Hippocampal formation (tissue), 2 donors: ENCODE measurements around the gene FBXO46.
"Not testable (repeated sequence)": the region's sequence is repeated elsewhere in the genome, so short reads cannot be mapped to it uniquely, and the experiment has no call there.

ENCODE experiments used
- DNase-seq, 2 donors: peaks; one replicate each; lab custom pipeline; 2025; lab: John Stamatoyannopoulos, UW

FBXO46 gene

GRCh38 chr19:45728683-45729082 is 2.0 kb downstream of the FBXO46 start:
- DNase-seq, result not testable (repeated sequence)

DNA sequence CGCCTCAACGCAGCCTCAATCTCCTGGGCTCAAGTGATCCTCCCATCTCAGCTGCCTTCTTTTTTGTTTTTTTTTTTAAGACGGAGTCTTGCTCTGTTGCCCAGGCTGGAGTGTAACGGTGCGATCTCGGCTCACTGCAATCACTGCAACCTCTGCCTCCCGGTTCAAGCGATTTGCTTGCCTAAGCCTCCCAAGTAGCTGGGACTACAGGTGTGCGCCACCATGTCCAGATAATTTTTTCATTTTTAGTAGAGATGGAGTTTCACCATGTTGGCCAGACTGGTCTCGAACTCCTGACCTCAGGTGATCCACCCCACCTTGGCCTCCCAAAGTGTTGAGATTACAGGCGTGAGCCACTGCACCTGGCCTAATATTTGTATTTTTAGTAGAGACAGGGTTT is 10.6 kb downstream of the FBXO46 start:
- DNase-seq, result not testable (repeated sequence)

- no peak for DNase-seq
Measured at GRCh38 chr19:45717983-45718650, 12.6 kb downstream of the FBXO46 start.

- DNase-seq, result peak; percentile 98 to 99
Measured at GRCh38 chr19:45717131-45717982, 13.3 kb downstream of the FBXO46 start.

DNA sequence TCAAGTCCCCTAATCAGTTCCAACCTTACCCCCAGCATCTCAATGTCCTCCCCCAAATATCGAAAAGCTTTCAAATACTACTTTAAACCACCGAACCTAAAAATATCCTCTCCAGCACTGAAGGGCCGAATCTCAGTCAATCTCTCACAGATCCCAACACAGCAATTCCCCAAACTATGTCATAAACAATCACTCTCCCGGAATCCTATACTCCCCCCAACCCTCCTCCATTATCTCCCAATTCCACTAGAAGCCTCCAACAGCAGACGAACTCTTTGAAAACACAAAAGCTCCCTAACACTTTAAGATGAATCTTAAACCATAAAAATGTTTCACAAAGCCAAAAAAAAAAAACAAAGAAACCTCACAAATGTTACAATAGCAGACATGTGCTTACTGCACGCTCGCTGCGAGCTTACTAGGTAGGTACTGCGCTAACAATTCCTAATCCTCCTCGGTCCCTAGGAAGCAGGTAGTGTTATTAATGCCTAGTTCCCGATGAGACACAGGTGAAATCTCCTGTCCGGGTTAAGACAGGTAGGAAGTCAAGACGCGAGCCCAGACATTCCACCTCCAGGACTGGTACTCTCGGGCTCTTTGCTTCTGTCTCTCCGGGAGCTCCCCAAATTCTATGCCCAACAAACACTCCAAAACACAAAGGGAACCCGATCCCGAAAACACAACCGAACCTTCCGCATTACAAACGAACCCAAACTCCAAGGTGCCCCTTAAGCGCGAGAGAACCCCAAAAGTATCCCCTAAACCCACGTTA is 14.2 kb downstream of the FBXO46 start:
- no peak for DNase-seq

DNA sequence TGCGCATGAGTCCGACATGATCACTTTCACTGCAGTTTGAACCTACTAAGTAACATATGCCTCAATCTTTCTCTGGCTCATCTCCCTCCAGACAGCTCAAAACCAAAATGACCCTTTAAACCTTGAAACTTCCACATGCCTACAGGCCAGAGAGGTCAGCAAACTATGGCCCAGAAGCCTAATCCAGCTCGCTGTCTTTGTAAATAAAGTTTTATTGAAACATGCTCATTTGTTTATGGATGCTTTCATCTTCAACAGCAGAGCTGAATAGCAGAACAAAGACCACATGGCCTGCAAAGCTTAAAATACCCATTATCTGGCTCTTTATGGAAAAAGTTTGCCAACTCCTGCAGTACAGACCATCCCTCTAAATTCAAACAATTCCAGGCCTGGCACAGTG is 15.6 kb downstream of the FBXO46 start:
- no peak for DNase-seq

- no peak for DNase-seq
Measured at GRCh38 chr19:45713141-45713540, 17.6 kb downstream of the FBXO46 start.

DNA sequence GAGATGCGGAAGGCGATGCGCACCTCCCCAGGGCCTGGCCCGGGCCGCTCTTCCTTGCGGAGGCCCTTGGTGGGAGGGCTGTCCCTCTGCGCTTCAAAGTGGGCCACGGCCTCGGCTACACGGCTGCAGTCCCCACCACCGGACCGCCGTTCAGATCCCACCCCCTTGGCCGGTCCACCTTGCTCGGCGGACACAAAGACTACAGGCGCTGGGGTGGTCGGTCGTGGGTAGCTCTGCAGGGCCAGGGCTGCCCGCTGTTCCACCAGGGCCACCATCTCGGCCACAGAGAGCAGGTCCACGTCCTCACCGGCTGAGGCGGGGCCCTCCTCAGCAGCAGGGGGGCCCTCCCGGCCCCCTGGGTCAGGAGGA is 18.0 kb downstream of the FBXO46 start:
- DNase-seq, result no peak

GRCh38 chr19:45711851-45712698 is 18.6 kb downstream of the FBXO46 start:
- no peak for DNase-seq

DNA sequence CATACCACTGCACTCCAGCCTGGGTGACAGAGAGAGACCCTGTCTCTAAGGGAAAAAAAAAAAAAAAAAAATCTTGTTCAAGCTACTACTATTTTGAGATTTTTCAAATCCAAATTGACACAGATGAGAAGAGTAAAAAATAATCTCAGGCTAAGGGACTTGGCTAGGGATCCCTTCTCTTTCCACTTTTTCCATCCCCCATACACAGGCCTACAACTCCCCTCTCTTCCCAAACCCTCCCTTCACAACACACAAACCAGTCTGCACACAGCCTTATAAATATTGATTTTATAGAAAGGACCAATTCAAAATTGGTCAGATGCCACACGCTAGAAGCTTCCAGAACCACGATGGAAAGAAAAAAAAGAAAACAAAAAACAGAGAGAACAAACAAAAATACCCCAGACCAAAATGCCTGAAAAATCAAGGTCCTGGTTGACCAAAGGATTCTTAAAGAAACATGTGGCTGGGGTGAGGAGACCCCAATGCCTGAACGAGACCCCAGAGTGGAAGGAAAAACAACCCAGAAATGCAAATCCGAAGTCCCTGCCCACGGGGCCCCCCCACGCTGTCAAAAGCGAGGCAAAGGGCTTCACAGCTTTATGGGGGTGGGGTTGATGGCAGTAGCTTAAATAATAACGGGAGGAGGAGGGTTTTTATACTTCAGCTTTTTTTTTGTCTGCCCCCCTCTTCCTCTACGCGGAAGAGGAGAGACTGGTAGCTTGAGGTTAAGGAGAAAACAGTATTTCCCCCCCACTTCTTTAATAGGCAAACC is 20.2 kb downstream of the FBXO46 start:
- no peak for DNase-seq

GRCh38 chr19:45705710-45706415 is 24.8 kb downstream of the FBXO46 start:
- no peak for DNase-seq

- DNase-seq, result no peak
Measured at GRCh38 chr19:45705115-45705514, 25.6 kb downstream of the FBXO46 start.

- DNase-seq, result no peak
Measured at GRCh38 chr19:45701676-45702075, 29.0 kb downstream of the FBXO46 start.

DNA sequence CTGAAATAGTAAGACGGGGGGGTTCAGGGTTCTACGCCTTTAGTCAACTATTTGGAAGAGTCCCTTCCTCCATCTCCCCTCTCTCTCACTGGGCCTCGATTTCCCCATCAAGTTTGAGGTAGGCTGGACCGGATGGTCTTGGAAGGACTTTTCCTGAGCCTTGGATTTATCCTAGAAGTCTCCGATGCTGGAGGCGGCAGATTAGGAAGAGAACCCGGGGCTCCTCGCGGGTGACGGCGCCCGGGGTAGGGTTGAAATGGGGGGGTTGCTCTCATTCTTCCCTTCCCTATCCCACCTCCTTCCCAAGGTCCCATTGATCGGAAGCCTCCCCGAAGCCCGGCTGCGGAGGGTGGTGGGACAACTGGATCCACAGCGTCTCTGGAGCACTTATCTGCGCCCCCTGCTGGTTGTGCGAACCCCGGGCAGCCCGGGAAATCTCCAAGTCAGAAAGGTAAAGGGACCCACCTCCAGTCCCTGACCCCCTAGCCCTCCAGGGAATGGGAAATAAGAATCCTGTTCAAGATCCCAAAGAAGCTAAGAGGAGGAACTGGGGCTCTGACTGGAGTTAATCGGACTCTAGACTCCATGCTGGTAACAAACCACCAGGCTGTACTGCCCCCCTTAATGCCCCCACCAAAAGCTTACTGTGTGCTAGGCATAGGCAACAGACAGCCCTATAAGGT is 37.4 kb downstream of the FBXO46 start:
- DNase-seq, result peak in 1 of 2 donors; percentile 51

DNA sequence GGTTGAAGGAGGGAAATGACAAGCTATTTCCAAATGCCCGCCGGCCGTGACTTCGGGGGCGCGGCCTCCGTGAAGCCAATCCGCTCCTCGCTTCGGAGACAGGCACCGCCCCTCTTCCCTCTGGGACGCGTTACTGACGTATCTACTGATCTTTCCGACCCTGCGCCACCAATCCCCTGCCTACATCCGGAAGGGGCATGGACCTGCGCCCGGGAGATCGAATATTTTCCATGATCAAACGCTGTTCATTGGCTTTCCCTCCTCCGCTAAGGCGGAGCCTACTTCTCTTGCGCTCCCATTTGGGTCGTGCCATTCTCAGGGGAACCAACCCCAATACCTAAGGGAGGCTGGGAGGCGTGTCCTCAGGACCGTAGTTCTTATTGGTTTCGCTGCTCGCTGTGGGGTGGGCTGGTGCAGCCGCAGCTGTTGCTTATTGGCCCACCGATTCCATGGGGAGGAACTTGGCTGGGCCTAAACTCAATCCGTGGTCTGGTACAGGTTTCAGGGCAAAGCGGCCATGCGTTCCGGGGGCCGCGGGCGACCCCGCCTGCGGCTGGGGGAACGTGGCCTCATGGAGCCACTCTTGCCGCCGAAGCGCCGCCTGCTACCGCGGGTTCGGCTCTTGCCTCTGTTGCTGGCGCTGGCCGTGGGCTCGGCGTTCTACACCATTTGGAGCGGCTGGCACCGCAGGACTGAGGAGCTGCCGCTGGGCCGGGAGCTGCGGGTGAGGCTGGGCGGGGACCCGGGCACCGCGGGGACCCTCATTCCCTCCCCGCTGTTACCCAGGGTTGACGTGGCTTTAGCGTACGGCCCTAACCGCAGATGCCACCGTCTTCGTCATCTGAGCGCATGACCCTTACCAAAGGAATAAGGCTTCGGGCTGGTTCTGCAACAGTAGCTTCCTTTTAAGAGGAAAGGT is 38.2 kb downstream of the FBXO46 start, which contains the start of gene QPCTL:
QPCTL (plus strand) TSS at position 480 of the 919 bp plus-strand sequence; CDS start at position 518, 38 bp downstream.
- peak; percentile 96 to 100 for DNase-seq

GRCh38 chr19:45691516-45692186 is 39.0 kb downstream of the FBXO46 start, which contains the start of gene SNRPD2:
Gene SNRPD2 (minus strand): TSS chr19:45691953. CDS start chr19:45691888, 65 bp downstream.
- peak; percentile 92 to 94 for DNase-seq

- no peak for DNase-seq
Measured at GRCh38 chr19:45687599-45687998, 43.1 kb downstream of the FBXO46 start.

- DNase-seq, result not testable (repeated sequence)
Measured at GRCh38 chr19:45685045-45685444, 45.7 kb downstream of the FBXO46 start.
